ENCODE results near the gene TARS1.

The TARS1 gene

GRCh38 chr5:33476992-33477391 lies 36.2 kb downstream of the TARS1 start:
- no peak overlapping the region for H3K27ac ChIP-seq (ENCODE audit: low read depth, low read length)
- H3K9ac ChIP-seq (ENCODE audit: low read length): no peak overlapping the region
- no peak overlapping the region for H3K4me3 ChIP-seq (ENCODE audit: low read length)
- H3K27me3 ChIP-seq (ENCODE audit: control insufficient read depth, insufficient read depth, low read length): no peaks in the 10 kb centered on the region
- peaks cover 3% of the 10 kb centered on the region for H3K36me3 ChIP-seq (ENCODE audit: control insufficient read depth, insufficient read depth, low read length)
- H3K4me1 ChIP-seq (ENCODE audit: control insufficient read depth, insufficient read depth, low read length): no peaks in the 10 kb centered on the region

GRCh38 chr5:33477816-33478215 lies 37.1 kb downstream of the TARS1 start:
- H3K4me3 ChIP-seq (ENCODE audit: low read length): no peak overlapping the region
- peaks cover 3% of the 10 kb centered on the region for H3K36me3 ChIP-seq (ENCODE audit: control insufficient read depth, insufficient read depth, low read length)
- no peaks in the 10 kb centered on the region for H3K27me3 ChIP-seq (ENCODE audit: control insufficient read depth, insufficient read depth, low read length)
- no peak overlapping the region for H3K9ac ChIP-seq (ENCODE audit: low read length)
- H3K4me1 ChIP-seq (ENCODE audit: control insufficient read depth, insufficient read depth, low read length): no peaks in the 10 kb centered on the region
- no peak overlapping the region for H3K27ac ChIP-seq (ENCODE audit: low read depth, low read length)

GRCh38 chr5:33479311-33479710 lies 38.5 kb downstream of the TARS1 start:
- H3K4me3 ChIP-seq (ENCODE audit: low read length): no peak overlapping the region
- H3K36me3 ChIP-seq (ENCODE audit: control insufficient read depth, insufficient read depth, low read length): peaks cover 3% of the 10 kb centered on the region
- no peak overlapping the region for H3K27ac ChIP-seq (ENCODE audit: low read depth, low read length)
- H3K9ac ChIP-seq (ENCODE audit: low read length): no peak overlapping the region
- H3K27me3 ChIP-seq (ENCODE audit: control insufficient read depth, insufficient read depth, low read length): no peaks in the 10 kb centered on the region
- H3K4me1 ChIP-seq (ENCODE audit: control insufficient read depth, insufficient read depth, low read length): no peaks in the 10 kb centered on the region

GRCh38 chr5:33480876-33481275 lies 40.1 kb downstream of the TARS1 start:
- H3K36me3 ChIP-seq (ENCODE audit: control insufficient read depth, insufficient read depth, low read length): peaks cover 3% of the 10 kb centered on the region
- H3K4me1 ChIP-seq (ENCODE audit: control insufficient read depth, insufficient read depth, low read length): no peaks in the 10 kb centered on the region
- no peaks in the 10 kb centered on the region for H3K27me3 ChIP-seq (ENCODE audit: control insufficient read depth, insufficient read depth, low read length)
- no peak overlapping the region for H3K9ac ChIP-seq (ENCODE audit: low read length)
- no peak overlapping the region for H3K4me3 ChIP-seq (ENCODE audit: low read length)
- H3K27ac ChIP-seq (ENCODE audit: low read depth, low read length): no peak overlapping the region

- H3K27ac ChIP-seq (ENCODE audit: low read depth, low read length): no peak overlapping the region
- no peaks in the 10 kb centered on the region for H3K27me3 ChIP-seq (ENCODE audit: control insufficient read depth, insufficient read depth, low read length)
- no peak overlapping the region for H3K9ac ChIP-seq (ENCODE audit: low read length)
- no peaks in the 10 kb centered on the region for H3K36me3 ChIP-seq (ENCODE audit: control insufficient read depth, insufficient read depth, low read length)
- no peak overlapping the region for H3K4me3 ChIP-seq (ENCODE audit: low read length)
- no peaks in the 10 kb centered on the region for H3K4me1 ChIP-seq (ENCODE audit: control insufficient read depth, insufficient read depth, low read length)
These were observed 41.6 kb downstream of the TARS1 start for GRCh38 chr5:33482335-33482734.

GRCh38 chr5:33487236-33487635 lies 46.5 kb downstream of the TARS1 start:
- Histone ChIP-seq H3K4me3 (ENCODE audit: low read length) (no peak overlapping the region), H3K27ac (ENCODE audit: low read depth, low read length) (no peak overlapping the region), H3K9ac (ENCODE audit: low read length) (no peak overlapping the region), H3K27me3 (ENCODE audit: control insufficient read depth, insufficient read depth, low read length) (no peaks in the 10 kb centered on the region), H3K36me3 (ENCODE audit: control insufficient read depth, insufficient read depth, low read length) (no peaks in the 10 kb centered on the region), H3K4me1 (ENCODE audit: control insufficient read depth, insufficient read depth, low read length) (no peaks in the 10 kb centered on the region)

- Histone ChIP-seq H3K36me3 (ENCODE audit: control insufficient read depth, insufficient read depth, low read length) (no peaks in the 10 kb centered on the region), H3K4me3 (ENCODE audit: low read length) (no peak overlapping the region), H3K27me3 (ENCODE audit: control insufficient read depth, insufficient read depth, low read length) (no peaks in the 10 kb centered on the region), H3K9ac (ENCODE audit: low read length) (no peak overlapping the region), H3K4me1 (ENCODE audit: control insufficient read depth, insufficient read depth, low read length) (no peaks in the 10 kb centered on the region), H3K27ac (ENCODE audit: low read depth, low read length) (no peak overlapping the region)
These were observed 48.0 kb downstream of the TARS1 start for GRCh38 chr5:33488558-33489355.

GRCh38 chr5:33489481-33490067 lies 48.8 kb downstream of the TARS1 start:
- Histone ChIP-seq H3K4me1 (ENCODE audit: control insufficient read depth, insufficient read depth, low read length) (no peaks in the 10 kb centered on the region), H3K9ac (ENCODE audit: low read length) (no peak overlapping the region), H3K4me3 (ENCODE audit: low read length) (no peak overlapping the region), H3K36me3 (ENCODE audit: control insufficient read depth, insufficient read depth, low read length) (no peaks in the 10 kb centered on the region), H3K27me3 (ENCODE audit: control insufficient read depth, insufficient read depth, low read length) (no peaks in the 10 kb centered on the region), H3K27ac (ENCODE audit: low read depth, low read length) (no peak overlapping the region)

- Histone ChIP-seq H3K4me3 (ENCODE audit: low read length) (no peak overlapping the region), H3K36me3 (ENCODE audit: control insufficient read depth, insufficient read depth, low read length) (no peaks in the 10 kb centered on the region), H3K9ac (ENCODE audit: low read length) (no peak overlapping the region), H3K4me1 (ENCODE audit: control insufficient read depth, insufficient read depth, low read length) (no peaks in the 10 kb centered on the region), H3K27me3 (ENCODE audit: control insufficient read depth, insufficient read depth, low read length) (no peaks in the 10 kb centered on the region), H3K27ac (ENCODE audit: low read depth, low read length) (no peak overlapping the region)
These were observed 49.4 kb downstream of the TARS1 start for GRCh38 chr5:33490071-33490665.

- no peak overlapping the region for H3K9ac ChIP-seq (ENCODE audit: low read length)
- no peaks in the 10 kb centered on the region for H3K36me3 ChIP-seq (ENCODE audit: control insufficient read depth, insufficient read depth, low read length)
These were observed 51.2 kb downstream of the TARS1 start for GRCh38 chr5:33491941-33492340.

GRCh38 chr5:33494466-33494865 lies 53.7 kb downstream of the TARS1 start:
- Histone ChIP-seq H3K4me1 (ENCODE audit: control insufficient read depth, insufficient read depth, low read length) (no peaks in the 10 kb centered on the region), H3K27me3 (ENCODE audit: control insufficient read depth, insufficient read depth, low read length) (no peaks in the 10 kb centered on the region), H3K4me3 (ENCODE audit: low read length) (no peak overlapping the region), H3K36me3 (ENCODE audit: control insufficient read depth, insufficient read depth, low read length) (no peaks in the 10 kb centered on the region), H3K9ac (ENCODE audit: low read length) (no peak overlapping the region), H3K27ac (ENCODE audit: low read depth, low read length) (no peak overlapping the region)

More at GRCh38 chr5:33491941-33492340, 51.2 kb downstream of the TARS1 start:
- Histone ChIP-seq H3K4me1 (ENCODE audit: control insufficient read depth, insufficient read depth, low read length) (no peaks in the 10 kb centered on the region), H3K4me3 (ENCODE audit: low read length) (no peak overlapping the region), H3K27me3 (ENCODE audit: control insufficient read depth, insufficient read depth, low read length) (no peaks in the 10 kb centered on the region), H3K27ac (ENCODE audit: low read depth, low read length) (no peak overlapping the region)

- Histone ChIP-seq H3K27ac (ENCODE audit: low read depth, low read length) (no peak overlapping the region), H3K27me3 (ENCODE audit: control insufficient read depth, insufficient read depth, low read length) (no peaks in the 10 kb centered on the region), H3K36me3 (ENCODE audit: control insufficient read depth, insufficient read depth, low read length) (no peaks in the 10 kb centered on the region), H3K4me3 (ENCODE audit: low read length) (no peak overlapping the region), H3K9ac (ENCODE audit: low read length) (no peak overlapping the region), H3K4me1 (ENCODE audit: control insufficient read depth, insufficient read depth, low read length) (no peaks in the 10 kb centered on the region)
These were observed 60.5 kb downstream of the TARS1 start for GRCh38 chr5:33501260-33501659.

All from rectal smooth muscle tissue (tissue), 1 donor.